ENCODE results near the gene BEST2.
"Not testable (repeated sequence)": the region's sequence is repeated elsewhere in the genome, so short reads cannot be mapped to it uniquely, and the experiment has no call there.

BEST2 gene

GRCh38 chr19:12797141-12797587 is 45.6 kb downstream of the BEST2 start:
- DNase-seq (ENCODE audit: low read depth in 4 of 4, low spot score in 1 of 4), result no peak

GRCh38 chr19:12797607-12798006 is 46.0 kb downstream of the BEST2 start:
- not testable (repeated sequence) for DNase-seq (ENCODE audit: low read depth in 4 of 4, low spot score in 1 of 4)

- DNase-seq (ENCODE audit: low read depth in 4 of 4, low spot score in 1 of 4), result no peak
These were observed 48.3 kb downstream of the BEST2 start for GRCh38 chr19:12799742-12800465.

- no peak for DNase-seq (ENCODE audit: low read depth in 4 of 4, low spot score in 1 of 4)
These were observed 48.8 kb downstream of the BEST2 start for GRCh38 chr19:12800466-12800770.

GRCh38 chr19:12800923-12801465 is 49.4 kb downstream of the BEST2 start:
- no peak for DNase-seq (ENCODE audit: low read depth in 4 of 4, low spot score in 1 of 4)

GRCh38 chr19:12801466-12802266 is 50.1 kb downstream of the BEST2 start, which contains the start of the genes PRDX2 and THSD8:
PRDX2 (minus strand) TSS chr19:12801800; CDS start chr19:12801261, 539 bp downstream.
THSD8 (plus strand) TSS chr19:12802069; CDS start chr19:12802072, 3 bp downstream.
- DNase-seq (ENCODE audit: low read depth in 4 of 4, low spot score in 1 of 4), result peak in 2 of 4 experiments; percentile 65 to 69

GRCh38 chr19:12802267-12803106 is 50.9 kb downstream of the BEST2 start:
- no peak for DNase-seq (ENCODE audit: low read depth in 4 of 4, low spot score in 1 of 4)

- no peak for DNase-seq (ENCODE audit: low read depth in 4 of 4, low spot score in 1 of 4)
These were observed 52.5 kb downstream of the BEST2 start for GRCh38 chr19:12804051-12804450.

- peak in 3 of 4 experiments; percentile 72 to 85 (median 83) for DNase-seq (ENCODE audit: low read depth in 4 of 4, low spot score in 1 of 4)
These were observed 54.9 kb downstream of the BEST2 start, which contains the start of gene RNASEH2A for GRCh38 chr19:12806242-12807081. RNASEH2A (plus strand) TSS chr19:12806584; CDS start chr19:12806674, 90 bp downstream.

Measured in stimulated activated CD4-positive, alpha-beta T cell treated with anti-CD3 and anti-CD28 coated beads, Interleukin-1b, Interleukin-23, amount 100 ng/mL, for 24 hours (primary cell).